ENCODE data around the gene ZFHX3. TPM values are rescaled to one million over a fixed set of nuclear protein-coding genes. Genes with fewer than 3 reads are reported as not detected.

The ZFHX3 gene
- total and polyA plus RNA-seq, 11 donors: 3.8 to 21.6 (median 13.6) TPM

DNA sequence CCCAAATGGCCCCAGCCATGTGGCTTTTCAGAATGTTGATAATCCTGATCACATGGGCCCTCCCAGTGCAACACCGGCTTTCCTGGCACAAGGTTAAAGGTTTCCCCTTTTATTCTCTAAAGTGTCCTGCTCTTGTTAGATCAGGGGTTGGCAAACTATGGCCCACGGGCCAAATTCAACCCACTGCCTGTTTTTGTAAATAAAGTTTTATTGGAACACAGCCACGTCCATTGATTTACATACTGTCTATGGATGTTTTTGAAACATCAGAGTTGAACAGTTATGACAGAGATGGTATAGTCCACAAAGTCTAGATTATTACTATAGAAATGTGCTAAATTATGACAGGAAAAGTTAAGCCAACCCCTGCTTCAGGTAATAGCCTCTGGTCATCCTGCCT, 157.3 kb downstream of the ZFHX3 start:
- 74 to 78% (median 76%) methylated on average over 3 of the region's 3 CpGs for WGBS, 4 donors
- H3K4me3 ChIP-seq: no peak overlapping the region
- no peak for ATAC-seq
- H3K36me3 ChIP-seq: peaks cover 0 to 43% (median 28%) of the 10 kb centered on the region in 9 donors
- H3K4me1 ChIP-seq: peaks cover 0 to 42% (median 13%) of the 10 kb centered on the region in 12 donors
- H3K27me3 ChIP-seq: no peaks in the 10 kb centered on the region
- DNase-seq: no peak
- intact Hi-C loops (cut with DNase I): loop anchor here in 1 of 10 donors (5.0 kb wide), 1 partner anchor 42 kb away; no protein-coding TSS in a partner anchor
- no peak overlapping the region for H3K27ac ChIP-seq
- H3K9me3 ChIP-seq: peaks cover 0 to 7% (median 0%) of the 10 kb centered on the region in 12 donors
- TF ChIP-seq POLR2A (IDR thresholded peaks at IDR 0.05): no peak
- TF ChIP-seq, protein P1, sequence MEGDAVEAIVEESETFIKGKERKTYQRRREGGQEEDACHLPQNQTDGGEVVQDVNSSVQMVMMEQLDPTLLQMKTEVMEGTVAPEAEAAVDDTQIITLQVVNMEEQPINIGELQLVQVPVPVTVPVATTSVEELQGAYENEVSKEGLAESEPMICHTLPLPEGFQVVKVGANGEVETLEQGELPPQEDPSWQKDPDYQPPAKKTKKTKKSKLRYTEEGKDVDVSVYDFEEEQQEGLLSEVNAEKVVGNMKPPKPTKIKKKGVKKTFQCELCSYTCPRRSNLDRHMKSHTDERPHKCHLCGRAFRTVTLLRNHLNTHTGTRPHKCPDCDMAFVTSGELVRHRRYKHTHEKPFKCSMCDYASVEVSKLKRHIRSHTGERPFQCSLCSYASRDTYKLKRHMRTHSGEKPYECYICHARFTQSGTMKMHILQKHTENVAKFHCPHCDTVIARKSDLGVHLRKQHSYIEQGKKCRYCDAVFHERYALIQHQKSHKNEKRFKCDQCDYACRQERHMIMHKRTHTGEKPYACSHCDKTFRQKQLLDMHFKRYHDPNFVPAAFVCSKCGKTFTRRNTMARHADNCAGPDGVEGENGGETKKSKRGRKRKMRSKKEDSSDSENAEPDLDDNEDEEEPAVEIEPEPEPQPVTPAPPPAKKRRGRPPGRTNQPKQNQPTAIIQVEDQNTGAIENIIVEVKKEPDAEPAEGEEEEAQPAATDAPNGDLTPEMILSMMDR (IDR thresholded peaks at IDR 0.05): no peak

DNA sequence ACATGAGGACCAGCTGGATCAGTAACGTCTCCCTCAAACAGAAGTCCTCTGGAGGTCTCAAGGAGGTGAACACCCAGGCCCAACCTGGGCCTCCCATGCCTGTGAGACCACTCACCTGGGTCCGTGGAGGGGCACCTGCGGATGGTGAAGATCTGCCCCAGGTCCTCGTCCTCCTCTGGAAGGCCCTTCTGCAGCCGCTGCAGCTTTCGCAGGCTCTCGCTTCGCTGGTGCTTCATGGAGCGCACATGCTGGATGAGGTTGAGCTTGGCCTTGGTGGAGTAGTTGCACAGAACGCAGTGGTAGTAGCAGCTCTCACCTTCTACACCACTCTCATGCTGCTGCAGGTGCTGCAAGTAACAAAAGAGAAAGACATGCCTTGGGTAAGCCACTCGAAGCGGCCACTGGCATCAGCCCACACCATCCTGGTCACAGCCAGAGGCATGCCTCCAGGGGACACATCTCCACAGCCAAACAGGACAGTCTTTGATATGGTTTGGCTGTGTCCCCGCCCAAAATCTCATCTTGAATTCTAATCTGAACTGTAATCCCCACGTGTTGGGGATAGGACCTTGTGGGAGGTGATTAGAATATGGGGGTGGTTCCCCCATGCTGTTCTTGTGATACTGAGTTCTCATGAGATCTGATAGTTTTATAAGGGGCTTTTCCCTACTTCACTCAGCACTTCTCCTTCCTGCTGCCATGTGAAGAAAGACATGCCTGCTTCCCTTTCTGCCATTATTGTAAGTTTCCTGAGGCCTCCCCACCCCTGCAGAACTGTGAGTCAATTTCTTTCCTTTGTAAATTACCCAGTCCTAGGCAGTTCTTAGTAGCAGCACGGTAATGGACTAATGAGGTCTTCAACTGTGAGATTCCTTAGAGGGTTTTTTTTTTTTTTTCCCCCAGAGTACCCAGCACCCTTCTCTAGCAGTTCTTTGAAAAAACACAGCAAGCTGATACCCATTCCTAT, 158.0 kb downstream of the ZFHX3 start:
- intact Hi-C loops (cut with DNase I): loop anchor here in 1 of 10 donors (5.0 kb wide), 1 partner anchor 42 kb away; no protein-coding TSS in a partner anchor
- TF ChIP-seq, protein P1 (IDR thresholded peaks at IDR 0.05): no peak
- TF ChIP-seq POLR2A (IDR thresholded peaks at IDR 0.05): no peak
- no peak for DNase-seq
- Histone ChIP-seq H3K27ac (no peak overlapping the region), H3K4me3 (no peak overlapping the region), H3K9me3 (peaks cover 0 to 7% (median 0%) of the 10 kb centered on the region in 12 donors), H3K27me3 (no peaks in the 10 kb centered on the region), H3K4me1 (peaks cover 0 to 35% (median 12%) of the 10 kb centered on the region in 12 donors), H3K36me3 (peaks cover 0 to 49% (median 35%) of the 10 kb centered on the region in 9 donors)
- ATAC-seq: no peak
- WGBS, 4 donors: 93 to 94% (median 93%) methylated on average over 15 of the region's 15 CpGs

DNA sequence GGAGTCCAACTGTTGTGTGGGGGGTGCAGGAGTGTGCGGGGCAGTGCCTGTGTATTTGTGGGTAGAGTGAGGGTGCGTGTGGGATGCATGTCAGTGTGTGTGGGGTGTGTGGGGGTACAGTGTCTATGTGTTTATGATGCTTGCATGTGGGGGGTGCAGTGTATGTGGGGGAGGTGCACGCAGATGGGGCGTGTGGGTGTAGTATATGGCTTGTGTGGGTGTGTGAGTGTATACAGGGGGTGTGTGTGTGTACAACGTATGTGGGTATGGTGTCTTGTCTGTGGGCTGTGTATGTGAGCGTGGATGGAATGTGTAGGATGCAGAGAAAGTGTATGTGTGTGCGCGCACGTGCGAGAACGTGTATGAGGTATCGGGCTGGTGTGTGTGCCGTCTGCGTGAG, 160.4 kb downstream of the ZFHX3 start:
- Histone ChIP-seq H3K4me3 (no peak overlapping the region), H3K4me1 (peaks cover 0 to 21% (median 0%) of the 10 kb centered on the region in 12 donors), H3K27me3 (no peaks in the 10 kb centered on the region), H3K27ac (no peak overlapping the region), H3K9me3 (peaks cover 0 to 7% (median 0%) of the 10 kb centered on the region in 12 donors), H3K36me3 (peaks cover 0 to 56% (median 38%) of the 10 kb centered on the region in 9 donors)
- ATAC-seq (no peak), DNase-seq (no peak)
- no peak for TF ChIP-seq POLR2A (IDR thresholded peaks at IDR 0.05)
- TF ChIP-seq, protein P1 (IDR thresholded peaks at IDR 0.05): no peak
- intact Hi-C loops (cut with DNase I): no loop called here
- WGBS, 4 donors: 89 to 94% (median 91%) methylated on average over 14 of the region's 14 CpGs

DNA sequence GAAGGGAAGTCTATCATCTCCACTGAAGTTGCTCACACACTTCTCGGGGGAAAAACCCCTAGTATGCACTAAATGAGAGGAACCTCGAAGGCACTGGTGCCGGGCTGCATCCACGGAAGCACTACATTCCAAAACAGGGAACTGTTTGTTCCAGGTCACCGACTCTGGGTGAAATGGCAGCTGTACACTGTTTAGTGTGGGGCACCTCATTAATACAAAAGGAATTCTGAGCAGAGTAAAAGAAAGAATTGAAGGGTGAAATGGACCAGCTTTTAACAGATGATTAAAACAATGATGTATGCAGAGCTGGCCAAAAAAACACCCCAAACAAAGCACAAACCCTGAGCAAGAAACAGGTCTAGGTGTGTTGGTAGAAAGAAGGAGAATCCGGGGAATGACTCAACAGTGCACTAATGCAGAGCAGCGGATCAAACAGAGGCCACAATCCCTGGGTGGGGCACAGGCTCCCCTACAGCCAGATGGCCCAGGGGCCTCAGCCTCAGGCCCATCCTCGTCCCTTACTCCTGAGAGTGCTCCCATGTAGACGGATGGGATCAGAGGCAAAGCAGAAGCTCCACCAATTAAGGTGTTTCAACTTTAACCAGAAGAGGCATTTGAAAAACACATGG, 161.5 kb downstream of the ZFHX3 start:
- Histone ChIP-seq H3K4me1 (peaks cover 0 to 18% (median 0%) of the 10 kb centered on the region in 12 donors), H3K9me3 (peaks cover 0 to 7% (median 0%) of the 10 kb centered on the region in 12 donors), H3K36me3 (peaks cover 0 to 56% (median 38%) of the 10 kb centered on the region in 9 donors), H3K27ac (no peak overlapping the region), H3K4me3 (no peak overlapping the region), H3K27me3 (no peaks in the 10 kb centered on the region)
- DNase-seq: no peak
- ATAC-seq: no peak
- TF ChIP-seq POLR2A (IDR thresholded peaks at IDR 0.05): no peak
- TF ChIP-seq, protein P1 (IDR thresholded peaks at IDR 0.05): no peak
- intact Hi-C loops (cut with DNase I): no loop called here
- 90 to 95% (median 92%) methylated on average over 9 of the region's 9 CpGs for WGBS, 4 donors

All from heart left ventricle (tissue), 16 donors.